RPMI8226 (cell line): ENCODE measurements around the gene DRAXIN.

ENCODE experiments used
- DNase-seq: peaks from one replicate; pipeline ENCODE4 v3.0.0-alpha.2; 2015

DRAXIN gene

DNA sequence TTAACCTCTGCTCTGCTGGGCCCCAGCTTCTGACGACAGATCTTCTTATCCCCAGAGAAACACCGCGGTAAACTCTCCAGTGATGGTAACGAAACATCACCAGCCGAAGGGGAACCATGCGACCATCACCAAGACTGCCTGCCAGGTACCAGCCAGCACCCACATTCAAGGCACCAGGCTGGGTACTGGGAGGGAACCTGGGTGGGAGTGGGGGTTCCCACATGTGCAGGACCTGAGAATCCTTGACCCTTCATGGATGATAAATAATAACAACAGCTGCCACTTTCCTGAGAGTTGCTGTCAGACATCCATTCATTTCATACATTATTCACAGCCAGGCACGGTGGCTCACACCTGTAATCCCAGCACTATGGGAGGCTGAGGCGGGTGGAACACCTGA lies 20.8 kb downstream of the DRAXIN start:
- DNase-seq, result no peak

DNA sequence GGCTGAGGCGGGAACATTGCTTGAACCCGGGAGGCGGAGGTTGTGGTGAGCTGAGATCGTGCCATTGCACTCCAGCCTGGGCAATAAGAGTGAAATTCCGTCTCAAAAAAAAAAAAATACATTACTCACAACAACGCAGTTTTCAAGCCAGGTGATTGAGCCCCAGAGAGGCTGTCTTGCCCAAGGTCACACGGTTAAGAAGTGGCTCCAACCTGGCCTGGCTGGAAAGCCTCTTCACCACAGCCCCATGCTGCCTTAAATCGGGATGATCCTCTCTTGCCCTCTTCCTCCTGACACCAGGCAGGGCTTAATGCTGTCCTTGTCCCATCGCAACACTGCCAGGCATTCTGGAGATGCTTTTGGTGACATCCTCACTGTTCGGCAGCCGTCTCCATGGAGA lies 21.6 kb downstream of the DRAXIN start:
- no peak for DNase-seq

- DNase-seq, result no peak
Observed at GRCh38 chr1:11714831-11715575, 23.5 kb downstream of the DRAXIN start.

DNA sequence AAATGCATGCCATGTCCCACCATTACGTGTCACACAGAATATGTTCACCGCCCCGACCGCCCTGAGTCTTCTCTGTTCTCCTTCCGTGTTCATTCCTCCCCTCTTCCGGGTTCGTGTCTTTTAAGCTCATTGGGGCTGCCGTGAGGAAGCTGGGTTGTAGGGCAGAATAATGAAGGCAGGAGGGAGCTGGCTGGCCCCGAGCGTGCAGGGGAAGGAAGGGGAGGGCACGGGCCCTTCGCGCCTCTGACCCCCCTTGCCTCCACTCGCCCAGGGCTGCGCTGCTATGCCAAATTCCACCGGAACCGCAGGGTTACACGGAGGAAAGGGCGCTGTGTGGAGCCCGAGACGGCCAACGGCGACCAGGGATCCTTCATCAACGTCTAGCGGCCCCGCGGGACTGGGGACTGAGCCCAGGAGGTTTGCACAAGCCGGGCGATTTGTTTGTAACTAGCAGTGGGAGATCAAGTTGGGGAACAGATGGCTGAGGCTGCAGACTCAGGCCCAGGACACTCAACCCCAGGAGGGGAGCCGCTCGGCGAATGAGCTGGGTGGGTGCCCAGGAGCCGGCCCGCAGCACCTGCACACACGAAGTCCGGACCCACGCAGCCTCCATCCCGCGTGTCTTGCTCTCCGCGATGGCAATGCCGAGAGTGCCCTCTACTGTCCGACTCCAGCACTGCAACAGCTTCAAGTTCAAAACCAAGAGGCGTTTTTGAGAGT lies 28.0 kb downstream of the DRAXIN start:
- peak; percentile 79 for DNase-seq

GRCh38 chr1:11720033-11720376 lies 28.5 kb downstream of the DRAXIN start:
- no peak for DNase-seq

DNA sequence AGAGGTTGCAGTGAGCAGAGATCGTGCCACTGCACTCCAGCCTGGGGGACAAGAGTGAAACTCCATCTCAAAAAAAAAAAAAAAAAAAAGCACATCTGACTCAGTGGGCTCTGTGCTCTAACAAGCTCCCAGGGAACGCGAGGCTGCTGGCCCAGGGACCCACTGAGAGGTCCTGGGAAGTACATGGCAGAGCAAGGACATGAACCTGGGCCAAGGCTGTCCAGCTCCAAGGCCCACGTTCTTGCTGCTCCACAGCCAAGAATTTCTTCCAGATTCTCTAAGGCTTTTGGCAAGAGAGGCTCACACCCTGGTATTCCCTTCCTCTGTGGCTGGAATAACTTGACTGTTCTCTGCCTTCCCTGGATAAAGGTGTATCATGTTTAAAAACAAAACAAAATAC lies 29.0 kb downstream of the DRAXIN start:
- no peak for DNase-seq

DNA sequence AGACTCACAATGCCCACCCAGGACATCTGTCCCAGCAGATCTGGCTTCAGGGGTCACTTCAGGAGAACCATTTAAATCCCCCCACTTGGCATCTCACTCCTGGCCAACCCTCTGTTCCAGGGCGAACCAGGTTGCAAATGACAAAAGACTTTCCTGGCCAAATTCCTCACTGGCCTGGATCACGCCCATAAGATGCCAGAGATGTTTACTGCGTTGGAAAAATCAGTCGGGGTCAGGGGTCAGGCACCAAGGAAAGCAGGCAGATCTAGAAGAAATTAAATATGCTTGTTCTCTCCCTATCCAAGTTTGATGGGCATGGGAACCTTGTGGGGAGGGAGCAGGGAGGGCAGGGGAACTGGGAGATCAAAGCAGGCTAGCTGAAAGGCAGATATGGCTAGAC lies 29.8 kb downstream of the DRAXIN start:
- DNase-seq, result no peak

DNA sequence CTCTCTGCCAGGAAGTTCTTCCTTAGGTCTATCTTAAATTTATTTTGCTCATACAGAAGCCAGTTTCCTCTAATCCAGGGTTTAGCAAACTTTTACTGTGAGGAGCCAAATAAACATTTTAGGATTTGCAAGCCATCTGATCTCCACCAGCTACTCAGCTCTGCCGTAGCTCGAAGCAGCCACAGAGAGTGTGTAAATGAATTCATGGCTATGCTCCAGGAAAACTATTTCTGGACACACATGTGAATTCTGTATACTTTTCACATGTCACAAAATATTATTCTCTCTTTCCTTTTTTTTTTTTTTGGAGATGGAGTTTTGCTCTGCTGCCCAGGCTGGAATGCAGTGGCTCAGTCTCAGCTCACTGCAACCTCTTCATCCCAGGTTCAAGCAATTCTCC lies 31.0 kb downstream of the DRAXIN start:
- no peak for DNase-seq

DNA sequence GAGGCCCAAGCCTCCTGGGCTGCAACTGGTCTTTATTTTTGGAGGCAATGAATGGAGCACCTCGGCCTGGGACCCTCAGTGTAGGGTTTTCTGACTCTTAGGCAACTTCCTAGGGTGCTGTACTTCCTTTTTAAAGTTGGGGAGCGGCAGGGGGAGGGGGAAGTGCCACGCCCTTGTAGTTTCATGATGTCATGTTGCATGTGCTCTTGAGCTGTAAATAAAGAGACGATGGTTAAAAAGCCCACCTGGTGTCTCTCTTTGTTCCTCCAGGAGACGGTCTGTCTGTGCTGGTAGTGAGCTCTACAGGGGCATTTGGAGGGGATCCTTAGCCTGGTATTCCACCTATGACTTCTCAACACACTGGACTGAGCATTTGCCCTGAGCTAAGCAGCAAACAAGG lies 34.1 kb downstream of the DRAXIN start:
- DNase-seq, result no peak

DNA sequence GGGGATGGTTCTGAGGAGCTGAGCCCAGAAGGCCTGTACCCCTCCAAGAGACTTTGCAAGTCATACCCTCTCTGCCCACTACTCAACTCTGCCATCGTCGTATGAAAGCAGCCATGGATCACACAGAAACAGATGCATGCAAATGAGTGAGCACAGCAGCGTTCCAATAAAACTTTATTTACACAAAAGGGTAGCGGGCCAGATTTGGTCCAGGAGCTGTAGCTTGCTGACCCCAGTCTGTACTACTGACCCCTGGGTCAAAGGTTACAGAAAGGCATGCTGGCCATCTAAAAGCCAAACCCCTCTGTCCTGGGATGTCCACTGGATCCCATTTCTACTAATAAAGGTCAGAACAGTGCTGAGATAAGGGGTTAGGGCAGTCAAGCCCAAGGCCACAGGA lies 35.6 kb downstream of the DRAXIN start:
- no peak for DNase-seq

GRCh38 chr1:11728126-11728806 lies 36.8 kb downstream of the DRAXIN start:
- DNase-seq, result no peak

GRCh38 chr1:11729155-11729497 lies 37.6 kb downstream of the DRAXIN start:
- no peak for DNase-seq

DNA sequence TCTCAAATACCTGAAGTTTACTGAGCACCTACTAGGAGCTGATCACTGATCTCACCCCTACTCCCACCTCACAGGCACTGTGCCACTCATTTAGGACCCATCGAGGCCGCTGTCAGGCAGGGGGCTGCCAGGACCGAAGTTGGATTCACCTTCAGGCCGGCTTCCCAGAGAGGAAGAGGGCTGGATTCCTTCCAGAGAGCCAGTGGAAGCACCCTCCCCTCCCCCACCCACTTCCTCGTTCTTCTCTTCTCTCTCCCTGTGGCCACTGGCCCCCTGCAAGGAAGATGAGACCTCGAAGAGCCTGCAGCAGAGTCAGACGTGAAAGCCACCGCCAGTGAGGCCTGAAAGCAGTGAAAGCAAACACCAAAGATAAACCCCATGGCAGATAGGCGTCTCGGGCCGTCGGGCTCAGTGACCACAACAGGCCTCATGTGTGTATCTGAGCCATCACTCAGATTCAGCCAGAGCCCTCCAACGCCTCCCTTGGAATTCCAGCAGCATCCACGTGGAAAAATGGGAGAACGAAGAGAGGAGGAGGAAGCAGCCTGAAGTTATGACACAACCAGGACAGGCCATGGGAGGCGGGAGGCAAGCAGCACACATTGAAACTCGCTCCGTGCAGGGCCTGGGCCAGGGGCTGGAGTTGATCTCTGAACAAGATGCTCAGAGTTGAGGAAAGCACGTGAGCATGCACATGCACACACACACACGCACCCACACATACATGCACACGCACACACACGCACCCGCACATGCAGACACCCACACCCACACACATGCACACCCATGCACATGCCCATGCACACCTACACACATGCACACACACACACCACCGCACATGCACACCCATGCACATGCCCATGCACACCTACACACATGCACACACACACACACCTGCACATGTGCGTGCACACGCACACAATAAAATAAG lies 38.3 kb downstream of the DRAXIN start:
- no peak for DNase-seq

- DNase-seq, result no peak
Observed at GRCh38 chr1:11730429-11730891, 39.0 kb downstream of the DRAXIN start.

- no peak for DNase-seq
Observed at GRCh38 chr1:11731691-11732283, 40.3 kb downstream of the DRAXIN start.

GRCh38 chr1:11733306-11733705 lies 41.8 kb downstream of the DRAXIN start:
- DNase-seq, result no peak

DNA sequence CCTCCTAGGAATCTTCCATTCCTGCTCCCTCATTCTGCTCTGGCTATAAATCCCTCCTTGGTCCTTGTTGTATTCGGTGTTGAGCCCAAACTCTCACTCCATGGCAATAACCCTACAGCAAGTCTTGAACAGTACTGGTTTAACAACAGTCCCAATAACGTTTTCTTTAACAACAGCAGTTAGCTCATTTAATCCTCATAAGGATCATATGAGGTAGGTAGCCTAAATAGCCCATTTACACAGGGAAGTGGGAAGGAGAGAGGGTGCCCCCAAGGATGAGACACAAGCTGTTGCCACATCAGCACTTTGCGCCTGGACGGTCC lies 44.0 kb downstream of the DRAXIN start:
- DNase-seq, result no peak

- peak; percentile 95 for DNase-seq
Observed at GRCh38 chr1:11735854-11736745, 44.6 kb downstream of the DRAXIN start, which contains the start of gene AGTRAP. Gene AGTRAP (plus strand): TSS chr1:11736136. CDS start chr1:11736209, 73 bp downstream.

- peak; percentile 78 for DNase-seq
Observed at GRCh38 chr1:11736746-11737639, 45.5 kb downstream of the DRAXIN start.

DNA sequence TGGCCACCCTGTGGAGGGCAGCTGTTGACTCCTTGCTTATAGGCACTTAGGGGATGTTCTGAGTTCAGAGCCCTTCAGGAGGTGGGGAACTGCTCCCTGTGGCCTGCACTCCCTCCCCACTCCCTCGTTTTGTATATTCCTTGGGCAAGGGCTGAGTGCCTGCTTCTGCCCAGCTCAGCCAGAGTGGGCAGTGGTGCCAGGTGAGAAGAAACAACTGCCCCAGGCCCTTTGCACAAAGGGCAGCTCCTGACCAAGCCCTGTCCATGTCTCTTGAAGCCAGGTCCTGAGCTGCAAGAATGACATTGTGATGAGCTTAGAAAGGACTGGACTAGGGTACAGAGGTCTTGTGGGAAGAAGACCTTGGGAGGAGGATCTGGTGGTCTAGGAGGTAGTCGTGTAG lies 46.6 kb downstream of the DRAXIN start:
- no peak for DNase-seq
